HG03108 (cell line): Measurements from ENCODE around the gene CLN6.
"Not testable (repeated sequence)": the region's sequence is repeated elsewhere in the genome, so short reads cannot be mapped to it uniquely, and the experiment has no call there.

Experiments
- ATAC-seq: cut with Tn5 transposase; IDR thresholded peaks from one replicate; pipeline ENCODE4 v1.9.1; 2021; ENCODE audit warnings: moderate library complexity; ENCODE audit not compliant: unreplicated experiment

The CLN6 gene

GRCh38 chr15:68207176-68207935 is 22.2 kb downstream of the CLN6 start:
- ATAC-seq, result no peak

GRCh38 chr15:68206711-68207151 is 22.8 kb downstream of the CLN6 start:
- no peak for ATAC-seq

- no peak for ATAC-seq
Observed at GRCh38 chr15:68205954-68206539, 23.5 kb downstream of the CLN6 start.

- ATAC-seq, result no peak
Observed at GRCh38 chr15:68205558-68205944, 24.0 kb downstream of the CLN6 start.

GRCh38 chr15:68204776-68205557 is 24.6 kb downstream of the CLN6 start, which contains the start of gene CALML4:
Gene CALML4, minus strand, starts transcription at chr15:68205332. Its CDS starts 85 bp downstream, at chr15:68205247.
- ATAC-seq, result no peak

- no peak for ATAC-seq
Observed at GRCh38 chr15:68204361-68204760, 25.2 kb downstream of the CLN6 start.

GRCh38 chr15:68203956-68204355 is 25.6 kb downstream of the CLN6 start:
- ATAC-seq, result no peak

GRCh38 chr15:68203486-68203885 is 26.0 kb downstream of the CLN6 start:
- no peak for ATAC-seq

- ATAC-seq, result not testable (repeated sequence)
Observed at GRCh38 chr15:68202994-68203393, 26.5 kb downstream of the CLN6 start.

GRCh38 chr15:68201879-68202261 is 27.7 kb downstream of the CLN6 start:
- ATAC-seq, result no peak

GRCh38 chr15:68201153-68201878 is 28.2 kb downstream of the CLN6 start:
- ATAC-seq, result no peak

GRCh38 chr15:68200016-68200861 is 29.3 kb downstream of the CLN6 start:
- no peak for ATAC-seq

- ATAC-seq, result no peak
Observed at GRCh38 chr15:68199340-68199739, 30.2 kb downstream of the CLN6 start.

- ATAC-seq, result no peak
Observed at GRCh38 chr15:68197661-68198437, 31.7 kb downstream of the CLN6 start.

GRCh38 chr15:68197170-68197492 is 32.4 kb downstream of the CLN6 start:
- ATAC-seq, result no peak

- no peak for ATAC-seq
Observed at GRCh38 chr15:68196445-68197169, 32.9 kb downstream of the CLN6 start.

- ATAC-seq, result no peak
Observed at GRCh38 chr15:68195336-68196112, 34.0 kb downstream of the CLN6 start.

GRCh38 chr15:68192804-68193486 is 36.6 kb downstream of the CLN6 start:
- ATAC-seq, result no peak
